Lung (tissue), 12 donors: Measurements from ENCODE around the gene ALDH1B1. TPM values are rescaled to one million over a fixed set of nuclear protein-coding genes. Genes with fewer than 3 reads are reported as not detected.

Source experiments
- ATAC-seq: fragments of 200-7000 bp; cut with Tn5 transposase; one replicate; pipeline ENCODE4 v1.9.1; 2020; ENCODE audit warnings: moderate number of reproducible peaks; ENCODE audit not compliant: insufficient read depth, low FRiP score
- DNase-seq, 3 donors: peaks; one replicate each; pipeline ENCODE4 v3.0.0-alpha.2; 2013 to 2017
- H3K27ac ChIP-seq, 2 donors: one replicate each; pipeline ENCODE4 v1.5.1; 2013; ENCODE audit warnings: mild to moderate bottlenecking in 2 of 2, moderate library complexity in 2 of 2, control low read depth in 1 of 2, inconsistent platforms in 1 of 2, low read depth in 1 of 2, low read length in 1 of 2
- H3K27me3 ChIP-seq, 3 donors: one replicate each; pipeline ENCODE4 v1.5.1; 2013; ENCODE audit warnings: low read length in 2 of 3; ENCODE audit not compliant: control insufficient read depth in 3 of 3, insufficient read depth in 3 of 3
- H3K36me3 ChIP-seq, 4 donors: one replicate each; pipeline ENCODE4 v1.5.1; 2013; ENCODE audit warnings: low read length in 4 of 4, mild to moderate bottlenecking in 1 of 4, moderate library complexity in 1 of 4; ENCODE audit not compliant: control insufficient read depth in 4 of 4, insufficient read depth in 4 of 4
- H3K4me1 ChIP-seq, 5 donors: one replicate each; pipeline ENCODE4 v1.5.1; 2013; ENCODE audit warnings: low read length in 5 of 5, mild to moderate bottlenecking in 2 of 5, moderate library complexity in 1 of 5; ENCODE audit not compliant: control insufficient read depth in 5 of 5, insufficient read depth in 5 of 5
- H3K4me3 ChIP-seq: one replicate; pipeline ENCODE4 v1.5.1; 2013; ENCODE audit warnings: mild to moderate bottlenecking, control low read depth, moderate library complexity
- H3K9ac ChIP-seq, 2 donors: one replicate each; pipeline ENCODE4 v1.5.1; 2013; ENCODE audit warnings: low read length in 2 of 2, control low read depth in 1 of 2; ENCODE audit not compliant: insufficient read depth in 1 of 2
- H3K9me3 ChIP-seq, 4 donors: one replicate each; pipeline ENCODE4 v1.5.1; 2013; ENCODE audit warnings: low read length in 3 of 4, mild to moderate bottlenecking in 1 of 4, moderate library complexity in 1 of 4; ENCODE audit not compliant: control insufficient read depth in 4 of 4, insufficient read depth in 3 of 4
- CTCF ChIP-seq: IDR thresholded peaks from 2 replicates; pipeline ENCODE4 v1.5.1; 2012; ENCODE audit warnings: mild to moderate bottlenecking; ENCODE audit errors: control extremely low read depth, extremely low read depth
- WGBS, 2 donors: extraction: QIAGEN DNeasy Blood & Tissue Kit; methylation state at CpG; one replicate each; pipeline ENCODE4 v1.1.7; 2013; 5-methylcytosine and 5-hydroxymethylcytosine counted together
- polyA plus RNA-seq, 2 donors: library from polyadenylated mRNA; stranded (reverse); fragments of 200-250 nt; gene quantifications; one replicate each; pipeline ENCODE4 v1.2.1, GENCODE V29; 2013
- total RNA-seq, 2 donors: library from RNA; depleted of rRNA in 1 of 2; stranded (reverse); fragments of >200 nt in 1 of 2; gene quantifications; one replicate each; pipeline ENCODE4 v1.2.1, GENCODE V29; 2014 to 2021
- donor health status: control.
- donor health status: control.
- donor health status: Bipolar disorder and iron deficiency.
- donor health status: healthy.
- donor health status: DM: yes; HTN: yes; CAD: no.

The ALDH1B1 gene
- total and polyA plus RNA-seq, 4 donors = 6.4 to 21.1 (median 12.0) TPM

GRCh38 chr9:38428062-38428461 is 35.6 kb downstream of the ALDH1B1 start:
- H3K4me1 ChIP-seq = peaks cover 0 to 8% (median 0%) of the 10 kb centered on the region in 5 donors
- peaks cover 11 to 29% (median 19%) of the 10 kb centered on the region in 3 donors for H3K27me3 ChIP-seq
- 84 to 91% methylated on average over 1 of the region's 1 CpG for WGBS, 2 donors
- no peak for DNase-seq
- H3K4me3 ChIP-seq = no peak overlapping the region
- H3K36me3 ChIP-seq = no peaks in the 10 kb centered on the region
- H3K9ac ChIP-seq = no peak overlapping the region
- H3K27ac ChIP-seq = no peak overlapping the region
- no peak for ATAC-seq
- no peaks in the 10 kb centered on the region for H3K9me3 ChIP-seq
- no peak for TF ChIP-seq CTCF

- DNase-seq (no peak), ATAC-seq (no peak)
- no peak for TF ChIP-seq CTCF
- Histone ChIP-seq H3K9ac (no peak overlapping the region), H3K27ac (no peak overlapping the region), H3K4me3 (no peak overlapping the region), H3K9me3 (no peaks in the 10 kb centered on the region), H3K36me3 (no peaks in the 10 kb centered on the region), H3K27me3 (peaks cover 0 to 7% (median 0%) of the 10 kb centered on the region in 3 donors), H3K4me1 (no peaks in the 10 kb centered on the region)
- 28 to 50% methylated on average over 4 of the region's 4 CpGs for WGBS, 2 donors
Measured at GRCh38 chr9:38431116-38431515, 38.6 kb downstream of the ALDH1B1 start.

- DNase-seq = peak in 2 of 3 donors; percentile 50 to 61
Measured at GRCh38 chr9:38432922-38433510, 40.5 kb downstream of the ALDH1B1 start.

More at GRCh38 chr9:38432922-38433510, 40.5 kb downstream of the ALDH1B1 start:
- WGBS, 2 donors = 31 to 49% methylated on average over 3 of the region's 3 CpGs
- H3K4me1 ChIP-seq = peaks cover 0 to 2% (median 0%) of the 10 kb centered on the region in 5 donors
- H3K9ac ChIP-seq = no peak overlapping the region
- no peaks in the 10 kb centered on the region for H3K27me3 ChIP-seq
- peak; percentile 18 for TF ChIP-seq CTCF
- no peaks in the 10 kb centered on the region for H3K36me3 ChIP-seq
- no peak overlapping the region for H3K27ac ChIP-seq
- peak; percentile 71 for ATAC-seq
- no peak overlapping the region for H3K4me3 ChIP-seq
- H3K9me3 ChIP-seq = no peaks in the 10 kb centered on the region
